ENCODE data around the gene SLC38A10.
A peak's percentile ranks its signal among the peaks of the same experiment; 100 is the strongest.

The SLC38A10 gene

GRCh38 chr17:81219476-81220180 is 75.5 kb downstream of the SLC38A10 start:
- peak in 1 of 10 donors; percentile 84 for DNase-seq
- intact Hi-C loops (cut with DNase I), result no loop called here

- peak in 1 of 10 donors; percentile 68 for DNase-seq
- intact Hi-C loops (cut with DNase I), result no loop called here
These were observed 76.1 kb downstream of the SLC38A10 start for GRCh38 chr17:81218991-81219390.

GRCh38 chr17:81218459-81218858 is 76.6 kb downstream of the SLC38A10 start:
- DNase-seq, result peak in 1 of 10 donors; percentile 66
- intact Hi-C loops (cut with DNase I), result no loop called here

- peak in 1 of 10 donors; percentile 77 for DNase-seq
- intact Hi-C loops (cut with DNase I), result no loop called here
These were observed 77.6 kb downstream of the SLC38A10 start for GRCh38 chr17:81217491-81217890.

GRCh38 chr17:81213978-81214377 is 81.1 kb downstream of the SLC38A10 start:
- intact Hi-C loops (cut with DNase I), result no loop called here
- no peak for DNase-seq

GRCh38 chr17:81212365-81212764 is 82.7 kb downstream of the SLC38A10 start:
- DNase-seq, result peak in 1 of 10 donors; percentile 58
- intact Hi-C loops (cut with DNase I), result no loop called here

- DNase-seq, result peak in 1 of 10 donors; percentile 70
- intact Hi-C loops (cut with DNase I), result no loop called here
These were observed 84.2 kb downstream of the SLC38A10 start for GRCh38 chr17:81210868-81211267.

- DNase-seq, result peak in 1 of 10 donors; percentile 24
- intact Hi-C loops (cut with DNase I), result no loop called here
These were observed 84.6 kb downstream of the SLC38A10 start for GRCh38 chr17:81210466-81210865.

- intact Hi-C loops (cut with DNase I), result no loop called here
- DNase-seq, result peak in 1 of 10 donors; percentile 38
These were observed 86.0 kb downstream of the SLC38A10 start for GRCh38 chr17:81209141-81209540.

- DNase-seq, result peak in 1 of 10 donors; percentile 71
- intact Hi-C loops (cut with DNase I), result no loop called here
These were observed 86.5 kb downstream of the SLC38A10 start for GRCh38 chr17:81208651-81209050.

GRCh38 chr17:81207610-81208581 is 87.2 kb downstream of the SLC38A10 start:
- intact Hi-C loops (cut with DNase I), result no loop called here
- DNase-seq, result peak in 1 of 10 donors; percentile 81

- intact Hi-C loops (cut with DNase I), result no loop called here
- DNase-seq, result peak in 1 of 10 donors; percentile 67
These were observed 88.5 kb downstream of the SLC38A10 start for GRCh38 chr17:81206657-81207056.

GRCh38 chr17:81206166-81206565 is 88.9 kb downstream of the SLC38A10 start:
- peak in 1 of 10 donors; percentile 19 for DNase-seq
- intact Hi-C loops (cut with DNase I), result no loop called here

GRCh38 chr17:81204578-81204977 is 90.5 kb downstream of the SLC38A10 start:
- intact Hi-C loops (cut with DNase I), result no loop called here
- peak in 1 of 10 donors; percentile 75 for DNase-seq

- peak in 1 of 10 donors; percentile 81 for DNase-seq
- intact Hi-C loops (cut with DNase I), result no loop called here
These were observed 92.0 kb downstream of the SLC38A10 start for GRCh38 chr17:81203136-81203535.

- no peak for DNase-seq
- intact Hi-C loops (cut with DNase I), result no loop called here
These were observed 92.8 kb downstream of the SLC38A10 start for GRCh38 chr17:81202318-81202717.

- intact Hi-C loops (cut with DNase I), result loop anchor here (1.0 kb wide), 1 partner anchor 59 kb away; no protein-coding TSS in a partner anchor
- DNase-seq, result peak in 8 of 10 donors; percentile 37 to 94 (median 57)
These were observed 94.2 kb downstream of the SLC38A10 start for GRCh38 chr17:81200695-81201580.

GRCh38 chr17:81200201-81200600 is 94.9 kb downstream of the SLC38A10 start:
- DNase-seq, result no peak
- intact Hi-C loops (cut with DNase I), result loop anchor here (1.0 kb wide), 1 partner anchor 58 kb away; no protein-coding TSS in a partner anchor

- intact Hi-C loops (cut with DNase I), result no loop called here
- no peak for DNase-seq
These were observed 95.7 kb downstream of the SLC38A10 start for GRCh38 chr17:81199482-81199830.

GRCh38 chr17:81198826-81199481 is 96.2 kb downstream of the SLC38A10 start:
- no peak for DNase-seq
- intact Hi-C loops (cut with DNase I), result no loop called here

Measured in posterior cingulate gyrus (tissue), 11 donors.